COLO668 (cell line): ENCODE data around the gene TUBA1A.
"Not testable (repeated sequence)": the region's sequence is repeated elsewhere in the genome, so short reads cannot be mapped to it uniquely, and the experiment has no call there.

ENCODE experiments used
- DNase-seq: peaks from one replicate; lab custom pipeline; 2025; ENCODE audit not compliant: unreplicated experiment; lab: John Stamatoyannopoulos, UW

Gene TUBA1A

DNA sequence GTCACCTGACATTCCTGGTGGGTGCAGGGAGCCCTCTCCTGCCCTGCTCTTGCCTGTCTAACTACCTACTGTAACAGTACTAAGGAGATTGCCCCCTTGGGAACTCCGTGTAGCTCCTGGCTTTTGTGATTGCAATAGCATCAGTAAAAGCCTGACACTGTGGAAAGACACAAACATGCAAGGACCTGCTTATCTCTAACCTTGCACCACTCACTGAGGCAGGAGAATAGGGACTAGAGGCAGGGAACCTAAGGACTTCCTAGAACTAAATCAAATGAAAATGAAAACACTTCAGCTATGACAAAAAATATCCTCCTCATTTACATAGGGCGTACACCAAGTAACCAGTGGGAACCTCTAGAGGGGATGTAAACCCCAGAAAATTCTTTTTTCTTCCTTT, 28.5 kb downstream of the TUBA1A start:
- DNase-seq: no peak

DNA sequence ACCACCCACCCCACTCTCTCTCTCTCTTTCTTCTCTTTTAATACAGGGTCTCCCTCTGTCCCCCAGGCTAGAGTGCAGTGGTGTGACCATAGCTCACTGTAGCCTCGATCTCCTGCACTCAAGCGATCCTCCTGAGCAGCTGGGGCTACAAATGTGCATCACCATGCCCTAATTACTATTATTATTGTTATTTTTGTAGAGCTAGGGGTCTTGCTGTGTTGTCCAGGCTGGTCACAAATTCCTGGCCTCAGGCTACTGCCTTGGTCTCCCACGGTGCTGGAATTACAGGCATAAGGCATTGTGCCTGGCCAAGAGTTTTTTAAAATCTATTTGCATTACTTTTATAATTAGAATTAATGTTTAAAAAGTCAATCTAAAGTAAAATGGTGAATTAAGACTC, 34.7 kb downstream of the TUBA1A start:
- DNase-seq: no peak

DNA sequence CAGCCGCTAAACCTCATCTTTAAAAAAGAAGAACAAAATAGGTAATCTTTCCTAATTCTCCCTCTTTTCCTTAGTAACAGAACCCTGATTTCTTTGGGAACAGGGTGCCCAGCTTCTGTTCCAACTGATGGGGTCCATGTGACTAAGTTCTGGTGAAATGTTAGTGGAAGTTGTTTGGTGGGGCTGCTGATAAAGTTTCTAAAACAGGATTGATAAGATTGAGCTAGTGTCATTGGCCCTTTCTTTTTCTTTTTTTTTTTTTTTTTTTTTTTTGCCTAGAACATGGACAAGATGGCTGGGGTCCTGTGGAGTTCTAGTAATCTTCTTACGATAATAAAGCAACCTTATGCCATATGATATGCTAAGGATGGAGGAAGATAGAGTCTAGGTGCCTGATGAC, 41.5 kb downstream of the TUBA1A start:
- no peak for DNase-seq

DNA sequence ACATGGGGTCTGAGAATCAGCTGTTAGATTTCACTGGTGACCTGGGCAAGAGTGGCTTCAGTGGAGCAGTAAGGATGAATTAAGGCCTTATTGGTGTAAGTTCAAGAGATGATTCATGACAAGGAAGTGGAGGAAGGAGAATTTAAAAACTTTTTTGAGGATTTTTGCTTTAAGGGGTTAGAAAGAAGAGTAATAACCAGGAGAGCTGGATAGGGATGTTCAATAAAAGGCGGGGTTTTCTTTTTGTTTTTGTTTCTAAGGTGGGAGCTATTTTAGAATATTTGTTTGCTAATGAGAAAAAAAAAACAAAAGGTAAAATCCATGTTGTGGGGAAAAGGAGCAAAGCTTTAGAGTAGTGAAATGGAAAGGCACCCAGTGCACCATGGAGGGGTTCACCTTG, 42.5 kb downstream of the TUBA1A start:
- DNase-seq: no peak

DNA sequence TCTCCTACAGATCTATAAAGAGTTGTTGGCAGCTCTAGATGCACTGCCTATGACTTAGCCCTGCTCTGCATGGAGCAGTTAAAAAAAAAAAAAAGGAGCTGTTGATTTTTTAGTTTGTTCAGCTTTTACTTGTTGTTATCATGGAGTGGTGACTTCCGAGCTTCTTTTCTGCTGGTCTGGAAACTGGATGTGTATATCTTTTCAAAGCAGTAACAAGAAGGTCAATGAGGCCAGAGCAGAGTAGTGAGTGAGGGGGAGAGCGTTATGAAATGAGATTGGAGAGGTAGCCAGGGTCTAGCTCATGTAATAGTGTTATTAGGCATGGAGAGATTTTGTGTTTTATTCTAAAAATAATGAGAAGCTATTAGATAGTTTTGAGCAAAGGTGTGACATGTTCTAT, 44.5 kb downstream of the TUBA1A start:
- no peak for DNase-seq

DNA sequence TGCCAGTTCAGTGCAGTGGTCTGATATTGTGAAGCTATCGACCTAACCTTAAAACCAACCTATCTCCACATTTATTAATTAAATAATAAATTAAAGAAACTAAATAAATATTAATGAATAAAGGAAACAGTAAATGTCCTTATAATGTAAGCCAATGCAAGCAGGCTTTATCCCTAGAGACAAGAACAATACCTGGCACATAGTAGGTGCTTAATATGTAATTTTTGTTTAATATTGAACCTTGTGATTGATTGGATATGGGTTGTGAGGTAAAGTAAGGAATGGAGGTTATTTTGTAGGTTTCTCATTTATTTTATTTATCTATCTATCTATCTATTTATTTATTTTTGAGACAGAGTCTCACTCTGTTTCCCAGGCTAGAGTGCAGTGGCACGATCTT, 49.9 kb downstream of the TUBA1A start:
- no peak for DNase-seq

DNA sequence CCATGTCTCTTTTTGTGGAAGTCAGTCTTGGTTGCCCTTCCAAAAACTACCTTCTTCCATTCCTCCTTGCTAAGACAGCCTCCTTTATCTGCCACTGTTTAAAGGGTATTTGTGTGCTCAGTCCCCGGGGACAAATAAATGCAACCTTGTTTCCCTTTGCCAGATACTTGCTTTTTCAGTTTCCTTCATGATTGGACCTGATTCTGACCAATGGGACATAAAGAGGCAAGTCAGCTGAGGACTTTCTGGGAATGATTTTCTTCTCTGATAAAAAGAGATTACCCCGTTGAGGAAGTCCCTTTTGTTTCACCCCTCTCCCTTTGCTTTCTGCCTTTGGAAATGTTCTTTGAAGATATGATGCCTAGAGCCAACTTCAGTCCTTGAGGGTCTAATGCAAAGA, 50.3 kb downstream of the TUBA1A start:
- DNase-seq: no peak

DNA sequence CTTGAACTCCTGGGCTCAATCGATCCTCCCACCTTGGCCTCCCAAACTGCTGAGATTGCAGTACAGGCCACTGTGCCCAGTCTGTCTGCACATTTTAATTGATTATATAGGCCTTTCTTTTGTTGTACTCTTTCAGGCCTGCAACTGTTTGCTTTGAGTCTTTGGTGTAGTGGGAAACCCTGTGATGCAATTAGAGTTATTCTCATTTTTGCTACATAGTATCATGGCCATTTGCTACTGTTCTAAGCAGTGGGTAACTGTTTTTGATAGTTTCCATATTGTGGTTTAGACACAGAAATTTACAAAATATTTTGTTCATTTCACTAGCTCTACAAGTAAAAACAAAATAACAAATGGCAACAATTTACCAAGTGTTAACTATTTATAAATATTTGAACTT, 51.4 kb downstream of the TUBA1A start:
- no peak for DNase-seq

DNA sequence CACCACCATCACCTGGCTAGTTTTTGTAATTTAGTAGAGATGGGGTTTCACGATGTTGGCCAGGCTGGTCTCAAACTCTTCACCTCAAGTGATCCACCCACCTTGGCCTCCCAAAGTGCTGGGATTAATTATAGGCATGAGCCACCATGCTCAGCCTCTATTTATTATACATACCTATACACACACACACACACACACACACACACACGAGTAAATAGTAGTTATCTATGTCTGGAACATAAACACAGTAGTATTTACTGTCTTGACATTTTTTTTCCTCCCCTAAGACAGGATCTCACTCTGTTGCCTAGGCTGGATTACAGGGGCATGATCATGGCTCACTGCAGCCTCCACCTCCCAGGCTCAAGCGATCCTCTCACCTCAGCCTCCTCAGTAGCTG, 51.9 kb downstream of the TUBA1A start:
- not testable (repeated sequence) for DNase-seq
